ENCODE data around the gene ZNF599.

Gene ZNF599

GRCh38 chr19:34734537-34735103, 38.4 kb downstream of the ZNF599 start:
- peak overlapping the region; percentile 93 for H3K27ac ChIP-seq
- H3K36me3 ChIP-seq: peaks cover 4% of the 10 kb centered on the region
- TF ChIP-seq CTCF (IDR thresholded peaks at IDR 0.05; ENCODE audit: low read depth, low read length): no peak
- H3K4me3 ChIP-seq (ENCODE audit: low read depth, low read length): peak overlapping the region; percentile 59
- H3K9me3 ChIP-seq (ENCODE audit: severe bottlenecking): no peaks in the 10 kb centered on the region
- DNase-seq: no peak
- no peaks in the 10 kb centered on the region for H3K27me3 ChIP-seq (ENCODE audit: insufficient read depth, low read depth, severe bottlenecking)

GRCh38 chr19:34733746-34734536, 39.1 kb downstream of the ZNF599 start, which contains the start of gene ZNF181:
ZNF181 (plus strand) TSS chr19:34734243; CDS start chr19:34735038, 795 bp downstream.
- DNase-seq: peak; percentile 92
- peak within 1 kb of the TSS; percentile 93 for H3K27ac ChIP-seq

GRCh38 chr19:34733266-34733745, 39.7 kb downstream of the ZNF599 start:
- H3K9me3 ChIP-seq (ENCODE audit: severe bottlenecking): no peaks in the 10 kb centered on the region
- H3K36me3 ChIP-seq: no peaks in the 10 kb centered on the region; the same call in 1 of the 2 replicates
- H3K27me3 ChIP-seq (ENCODE audit: insufficient read depth, low read depth, severe bottlenecking): no peaks in the 10 kb centered on the region
- peak overlapping the region; percentile 93 for H3K27ac ChIP-seq
- DNase-seq: peak; percentile 37
- TF ChIP-seq CTCF (IDR thresholded peaks at IDR 0.05; ENCODE audit: low read depth, low read length): no peak
- peak overlapping the region; percentile 59 for H3K4me3 ChIP-seq (ENCODE audit: low read depth, low read length)

More at GRCh38 chr19:34733746-34734536, 39.1 kb downstream of the ZNF599 start, which contains the start of gene ZNF181:
- no peaks in the 10 kb centered on the region; the same call in 1 of the 2 replicates for H3K36me3 ChIP-seq
- no peaks in the 10 kb centered on the region for H3K27me3 ChIP-seq (ENCODE audit: insufficient read depth, low read depth, severe bottlenecking)
- no peaks in the 10 kb centered on the region for H3K9me3 ChIP-seq (ENCODE audit: severe bottlenecking)
- H3K4me3 ChIP-seq (ENCODE audit: low read depth, low read length): peak within 1 kb of the TSS; percentile 59
- TF ChIP-seq CTCF (IDR thresholded peaks at IDR 0.05; ENCODE audit: low read depth, low read length): no peak

- no peaks in the 10 kb centered on the region for H3K9me3 ChIP-seq (ENCODE audit: severe bottlenecking)
- H3K4me3 ChIP-seq (ENCODE audit: low read depth, low read length): peak overlapping the region; percentile 59
- no peak for DNase-seq
- H3K27ac ChIP-seq: no peak overlapping the region; the same call in 1 of the 2 replicates
- no peak for TF ChIP-seq CTCF (IDR thresholded peaks at IDR 0.05; ENCODE audit: low read depth, low read length)
- H3K27me3 ChIP-seq (ENCODE audit: insufficient read depth, low read depth, severe bottlenecking): no peaks in the 10 kb centered on the region
- H3K36me3 ChIP-seq: no peaks in the 10 kb centered on the region; the same call in 1 of the 2 replicates
Observed at GRCh38 chr19:34732612-34733211, 40.3 kb downstream of the ZNF599 start.

- no peaks in the 10 kb centered on the region; the same call in 1 of the 2 replicates for H3K36me3 ChIP-seq
- TF ChIP-seq CTCF (IDR thresholded peaks at IDR 0.05; ENCODE audit: low read depth, low read length): no peak
- DNase-seq: no peak
- no peaks in the 10 kb centered on the region for H3K27me3 ChIP-seq (ENCODE audit: insufficient read depth, low read depth, severe bottlenecking)
- no peaks in the 10 kb centered on the region for H3K9me3 ChIP-seq (ENCODE audit: severe bottlenecking)
- no peak overlapping the region for H3K4me3 ChIP-seq (ENCODE audit: low read depth, low read length)
- no peak overlapping the region for H3K27ac ChIP-seq
Observed at GRCh38 chr19:34731964-34732363, 41.1 kb downstream of the ZNF599 start.
